D721Med (cell line): ENCODE data around the gene MRPL36.

Experiments
- DNase-seq: peaks from one replicate; pipeline ENCODE4 v3.0.0; 2011; ENCODE audit warnings: low spot score; ENCODE audit not compliant: insufficient read length
- FAIRE-seq: peaks from 2 replicates; lab custom pipeline; 2011; peaks lifted over from hg19 to GRCh38; lab: Jason Lieb, UNC
- TF ChIP-seq, protein P1 (sequence below): IDR thresholded peaks from 2 replicates; pipeline ENCODE4 v1.5.1; 2012; ENCODE audit warnings: mild to moderate bottlenecking, control low read depth; ENCODE audit not compliant: insufficient read depth; ENCODE audit errors: missing control alignments

The MRPL36 gene

DNA sequence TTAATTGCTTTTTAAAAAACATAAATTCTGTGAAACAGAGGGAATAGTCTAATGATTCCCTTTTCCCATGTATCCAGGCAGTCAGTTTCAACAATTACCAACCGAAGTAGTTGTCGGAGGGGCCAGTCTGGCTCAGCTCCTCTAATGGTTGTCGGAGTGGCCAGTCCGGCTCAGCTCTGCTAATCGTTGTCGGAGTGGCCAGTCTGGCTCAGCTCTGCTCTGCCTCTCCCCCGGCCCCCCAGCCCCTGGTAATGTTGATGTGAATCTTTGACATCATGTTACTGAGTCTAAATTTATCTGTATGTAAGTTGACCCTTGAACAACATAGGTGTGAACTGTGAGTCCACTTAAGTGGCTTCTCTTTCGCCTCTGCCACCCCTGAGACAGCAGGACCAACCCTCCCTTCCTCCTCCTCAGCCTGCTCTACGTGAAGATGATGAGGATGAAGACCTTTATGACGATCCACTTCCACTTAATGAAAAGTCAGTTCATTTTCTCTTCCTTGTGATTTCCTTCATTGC is 11.0 kb upstream of the MRPL36 start:
- DNase-seq (no peak), FAIRE-seq (no peak)
- TF ChIP-seq, protein P1, sequence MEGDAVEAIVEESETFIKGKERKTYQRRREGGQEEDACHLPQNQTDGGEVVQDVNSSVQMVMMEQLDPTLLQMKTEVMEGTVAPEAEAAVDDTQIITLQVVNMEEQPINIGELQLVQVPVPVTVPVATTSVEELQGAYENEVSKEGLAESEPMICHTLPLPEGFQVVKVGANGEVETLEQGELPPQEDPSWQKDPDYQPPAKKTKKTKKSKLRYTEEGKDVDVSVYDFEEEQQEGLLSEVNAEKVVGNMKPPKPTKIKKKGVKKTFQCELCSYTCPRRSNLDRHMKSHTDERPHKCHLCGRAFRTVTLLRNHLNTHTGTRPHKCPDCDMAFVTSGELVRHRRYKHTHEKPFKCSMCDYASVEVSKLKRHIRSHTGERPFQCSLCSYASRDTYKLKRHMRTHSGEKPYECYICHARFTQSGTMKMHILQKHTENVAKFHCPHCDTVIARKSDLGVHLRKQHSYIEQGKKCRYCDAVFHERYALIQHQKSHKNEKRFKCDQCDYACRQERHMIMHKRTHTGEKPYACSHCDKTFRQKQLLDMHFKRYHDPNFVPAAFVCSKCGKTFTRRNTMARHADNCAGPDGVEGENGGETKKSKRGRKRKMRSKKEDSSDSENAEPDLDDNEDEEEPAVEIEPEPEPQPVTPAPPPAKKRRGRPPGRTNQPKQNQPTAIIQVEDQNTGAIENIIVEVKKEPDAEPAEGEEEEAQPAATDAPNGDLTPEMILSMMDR: no peak

DNA sequence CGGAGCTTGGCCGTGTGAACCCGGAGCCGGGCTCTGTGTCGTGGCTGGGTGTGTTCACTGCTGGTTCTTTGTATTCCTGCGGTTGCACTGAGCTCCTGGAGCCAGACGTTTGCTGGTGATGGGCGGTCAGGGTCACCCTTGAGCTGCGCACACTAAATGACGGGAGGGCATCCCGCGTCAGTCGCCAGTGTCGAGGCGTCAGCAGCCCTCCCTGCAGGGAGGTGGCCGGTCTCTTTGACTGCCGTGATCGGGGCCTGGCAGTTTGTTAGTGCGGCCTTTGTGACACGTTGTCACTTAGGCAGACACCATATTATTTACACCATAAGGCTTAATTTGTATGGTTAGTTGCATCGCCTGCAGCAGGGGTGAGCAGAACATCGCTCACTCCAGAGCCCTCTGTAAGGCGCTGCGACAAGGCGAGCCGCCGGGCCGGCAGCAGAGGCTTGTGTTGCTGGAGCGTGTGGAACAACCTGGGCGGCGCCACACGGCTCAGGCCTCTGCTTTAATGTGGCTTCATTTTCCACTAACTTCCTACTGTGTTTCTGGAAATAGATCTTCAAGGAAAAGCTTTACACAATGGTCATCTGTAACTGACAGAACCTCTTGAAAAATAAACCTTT is 9.9 kb upstream of the MRPL36 start:
- no peak for DNase-seq
- TF ChIP-seq, protein P1: no peak
- no peak for FAIRE-seq

DNA sequence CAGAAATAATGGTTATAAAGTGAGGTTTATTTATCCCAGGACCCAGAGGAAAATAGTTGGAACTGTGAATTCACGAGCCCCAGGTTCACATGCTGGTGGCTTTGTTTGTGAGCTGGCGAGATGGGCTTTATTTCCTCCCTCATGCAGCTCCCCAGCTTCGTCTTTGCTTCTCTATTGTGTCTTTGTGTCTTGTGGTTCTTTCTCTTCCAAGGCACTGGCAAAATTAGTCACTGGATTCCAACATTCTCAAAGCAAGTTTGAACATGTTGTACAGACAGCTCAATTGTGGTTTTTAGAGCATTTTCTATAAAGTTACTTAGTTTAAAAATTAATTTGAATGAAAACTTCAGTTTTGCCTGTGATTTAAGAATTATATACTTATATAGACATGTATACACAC is 8.8 kb upstream of the MRPL36 start:
- TF ChIP-seq, protein P1: no peak
- FAIRE-seq: no peak

DNA sequence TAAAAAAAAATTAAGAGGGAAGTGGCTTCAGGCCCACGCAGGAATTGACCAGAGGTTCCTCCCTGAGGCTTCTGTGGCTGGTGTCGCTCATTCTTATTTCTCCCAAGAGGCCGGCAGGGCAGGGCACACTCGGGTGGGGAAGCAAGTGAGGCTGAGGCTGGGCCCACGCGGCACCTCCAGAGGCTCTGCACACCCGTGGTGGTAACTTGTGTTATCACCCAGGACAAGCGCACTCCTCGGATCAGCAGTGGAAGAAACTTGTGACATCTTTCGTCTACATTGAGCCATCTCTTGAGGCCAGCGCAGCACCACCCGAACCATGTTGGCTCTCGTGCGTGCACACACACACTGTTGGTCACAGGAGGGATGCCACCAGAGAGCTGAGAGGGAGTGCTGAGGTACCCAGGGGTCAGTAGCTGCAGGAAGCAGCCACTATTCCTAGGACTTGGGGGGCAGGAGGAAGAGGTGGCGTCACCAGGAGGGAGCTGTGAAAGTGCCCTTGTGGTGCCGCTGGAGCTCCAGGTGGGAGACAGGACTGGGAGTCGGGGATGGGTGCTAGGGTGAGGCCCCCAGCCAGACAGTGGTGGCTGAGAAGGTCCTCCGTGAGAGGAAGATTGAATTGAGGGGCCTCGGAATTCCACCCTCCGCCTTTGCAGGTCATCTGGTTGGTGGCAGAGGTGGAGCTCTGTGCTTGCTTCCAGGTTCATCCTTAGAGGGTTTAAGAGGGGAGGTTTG is 8.0 kb upstream of the MRPL36 start:
- TF ChIP-seq, protein P1: no peak
- DNase-seq: no peak
- FAIRE-seq: no peak

More for the DNA sequence above, 8.8 kb upstream of the MRPL36 start:
- DNase-seq: no peak

DNA sequence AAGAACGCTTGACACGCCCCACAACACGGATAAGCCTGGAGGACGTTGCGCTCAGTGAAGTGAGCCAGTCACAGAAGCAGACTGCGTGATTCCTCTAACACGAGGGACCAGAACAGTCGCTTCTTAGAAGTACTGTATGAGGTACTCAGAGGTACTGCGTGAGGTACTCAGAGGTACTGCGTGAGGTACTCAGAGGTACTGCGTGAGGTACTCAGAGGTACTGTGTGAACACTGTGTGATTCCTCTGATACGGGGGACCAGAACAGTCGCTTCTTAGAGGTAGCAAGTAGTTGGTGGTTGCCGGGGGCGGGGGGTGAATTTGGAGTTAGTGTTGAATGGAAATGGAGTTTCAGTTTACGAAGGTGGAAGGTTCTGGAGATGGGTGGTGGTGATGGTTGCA is 7.3 kb upstream of the MRPL36 start:
- TF ChIP-seq, protein P1: no peak
- no peak for DNase-seq
- no peak for FAIRE-seq

DNA sequence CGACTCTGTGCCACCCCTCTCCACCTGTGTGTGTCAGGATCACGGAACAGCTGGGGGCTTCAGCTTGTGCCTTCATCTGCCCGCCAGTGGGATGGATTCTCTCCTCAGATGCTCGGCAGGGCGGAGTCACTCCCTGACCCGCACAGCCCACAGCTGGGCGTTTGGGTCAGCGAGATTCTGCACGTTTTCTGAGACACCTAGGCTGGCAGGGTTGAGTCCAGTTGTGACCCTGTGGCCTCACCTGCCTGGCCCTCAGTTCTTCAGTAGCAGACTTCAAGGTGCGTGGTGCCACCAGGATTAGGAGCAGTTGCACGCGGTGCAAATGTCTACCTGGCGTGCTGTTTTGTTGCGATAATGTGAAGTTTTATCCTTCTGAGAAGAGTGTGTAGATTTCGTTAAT is 6.6 kb upstream of the MRPL36 start:
- no peak for DNase-seq
- FAIRE-seq: no peak
- TF ChIP-seq, protein P1: no peak

DNA sequence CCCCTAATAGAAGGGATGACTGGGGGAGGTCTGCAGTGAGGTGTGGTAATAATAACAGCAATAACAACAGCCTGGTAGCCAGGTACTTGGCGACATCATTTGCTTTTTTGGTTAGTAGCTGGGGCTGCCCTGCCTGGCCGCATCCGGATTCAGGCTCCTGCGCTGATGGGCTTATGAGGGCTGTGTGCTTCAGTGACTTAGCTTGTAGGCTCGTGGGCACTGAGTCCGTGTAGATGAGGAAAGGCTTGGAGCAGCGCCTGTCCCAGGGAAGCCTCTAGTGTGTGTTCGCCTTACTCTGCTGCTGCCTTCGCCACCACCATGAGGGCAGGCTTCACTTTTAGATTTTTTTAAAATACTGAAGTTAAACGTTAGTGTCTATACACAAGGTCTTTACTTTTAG is 6.1 kb upstream of the MRPL36 start:
- no peak for FAIRE-seq
- TF ChIP-seq, protein P1: no peak
- DNase-seq: no peak
